Activated CD4-positive, alpha-beta T cell treated with anti-CD3 and anti-CD28 coated beads, Interleukin-2, amount 50 U/mL, for 24 hours (primary cell): ENCODE results near the gene TMPRSS5.

Source experiments
- DNase-seq, 2 donors: peaks; one replicate each; pipeline ENCODE4 v3.0.0-alpha.2; 2020; ENCODE audit warnings: low read depth in 1 of 2, low spot score in 1 of 2

The TMPRSS5 gene

GRCh38 chr11:113670149-113670830 is 35.8 kb downstream of the TMPRSS5 start:
- DNase-seq: no peak

GRCh38 chr11:113668255-113668654 is 37.9 kb downstream of the TMPRSS5 start:
- no peak for DNase-seq

GRCh38 chr11:113667801-113668200 is 38.3 kb downstream of the TMPRSS5 start:
- DNase-seq: no peak

- DNase-seq: no peak
Measured at GRCh38 chr11:113666584-113666983, 39.5 kb downstream of the TMPRSS5 start.

GRCh38 chr11:113664981-113665710 is 41.0 kb downstream of the TMPRSS5 start:
- no peak for DNase-seq

GRCh38 chr11:113664069-113664980 is 41.8 kb downstream of the TMPRSS5 start:
- DNase-seq: no peak

GRCh38 chr11:113663567-113663966 is 42.5 kb downstream of the TMPRSS5 start:
- no peak for DNase-seq

GRCh38 chr11:113655771-113656170 is 50.3 kb downstream of the TMPRSS5 start:
- DNase-seq: no peak

- DNase-seq: no peak
Measured at GRCh38 chr11:113651023-113651422, 55.1 kb downstream of the TMPRSS5 start.

- DNase-seq: no peak
Measured at GRCh38 chr11:113649311-113649710, 56.8 kb downstream of the TMPRSS5 start.

GRCh38 chr11:113647856-113648255 is 58.3 kb downstream of the TMPRSS5 start:
- no peak for DNase-seq

GRCh38 chr11:113647108-113647507 is 59.0 kb downstream of the TMPRSS5 start:
- no peak for DNase-seq

GRCh38 chr11:113645593-113646349 is 60.3 kb downstream of the TMPRSS5 start:
- no peak for DNase-seq

- no peak for DNase-seq
Measured at GRCh38 chr11:113644605-113645004, 61.5 kb downstream of the TMPRSS5 start.

GRCh38 chr11:113643701-113644100 is 62.4 kb downstream of the TMPRSS5 start:
- DNase-seq: no peak

- no peak for DNase-seq
Measured at GRCh38 chr11:113643006-113643585, 63.0 kb downstream of the TMPRSS5 start.

GRCh38 chr11:113642090-113642489 is 64.0 kb downstream of the TMPRSS5 start:
- DNase-seq: no peak

- DNase-seq: no peak
Measured at GRCh38 chr11:113638376-113638775, 67.7 kb downstream of the TMPRSS5 start.

- no peak for DNase-seq
Measured at GRCh38 chr11:113637636-113638035, 68.5 kb downstream of the TMPRSS5 start.
